ENCODE data around the gene PALD1. TPM values are rescaled to one million over a fixed set of nuclear protein-coding genes. Genes with fewer than 3 reads are reported as not detected.

PALD1 gene
- total and polyA plus RNA-seq, 2 experiments from 2014 or later, result 11.9 to 58.2 TPM

- TF ChIP-seq POLR2AphosphoS5 (IDR thresholded peaks at IDR 0.05; ENCODE audit: low read depth) (no peak), EZH2phosphoT487 (IDR thresholded peaks at IDR 0.05; ENCODE audit: unreplicated experiment) (no peak), ZNF331 (CRISPR knock-in tag; IDR thresholded peaks at IDR 0.05; ENCODE audit: low read depth) (no peak), NANOG (IDR thresholded peaks at IDR 0.05; ENCODE audit: borderline replicate concordance) (no peak), ZNF114 (CRISPR knock-in tag; IDR thresholded peaks at IDR 0.05) (no peak), ETS1 (IDR thresholded peaks at IDR 0.05) (no peak), JUNB (IDR thresholded peaks at IDR 0.05; ENCODE audit: unreplicated experiment) (no peak), EZH2 (IDR thresholded peaks at IDR 0.05; ENCODE audit: low read depth, unreplicated experiment) (no peak), STAT1 (IDR thresholded peaks at IDR 0.05; ENCODE audit: unreplicated experiment) (no peak), CTCF (conservative IDR thresholded peaks at IDR 0.05; ENCODE audit: low read depth in 2 of 2) (no peak)
These were observed 33.8 kb upstream of the PALD1 start (continued) for GRCh38 chr10:70444744-70445143.

GRCh38 chr10:70445718-70446657 lies 32.6 kb upstream of the PALD1 start:
- Histone ChIP-seq H3K36me3 (ENCODE audit: insufficient read depth) (no peaks in the 10 kb centered on the region), H2AFZ (no peak overlapping the region), H3K79me2 (replicated peaks; ENCODE audit: insufficient read depth) (no peaks in the 10 kb centered on the region), H3K27me3 (ENCODE audit: insufficient read depth) (peaks cover 4% of the 10 kb centered on the region), H3F3A (replicated peaks; ENCODE audit: low read depth) (peaks cover 29% of the 10 kb centered on the region), H3K4me3 (no peak overlapping the region), H3K4me1 (ENCODE audit: insufficient read depth) (peaks cover 32% of the 10 kb centered on the region), H3K9me2 (ENCODE audit: insufficient read depth) (no peaks in the 10 kb centered on the region), H3K27ac (ENCODE audit: low read depth) (0 out of 2 replicates have a peak overlapping the region, but pooled peaks have one; percentile 3), H3K4me2 (peak overlapping the region; percentile 40), H4K20me1 (replicated peaks; ENCODE audit: insufficient read depth) (no peaks in the 10 kb centered on the region)
- Mint-ChIP-seq H3K36me3 (ENCODE audit: low read depth) (no peaks in the 10 kb centered on the region; the same call in 2 of the 3 replicates), H3K4me3 (no peak overlapping the region), H3K27ac (no peak overlapping the region), H3K27me3 (ENCODE audit: insufficient read depth, low read depth, poor library complexity) (peaks cover 22% of the 10 kb centered on the region), H3K4me1 (peaks cover 43% of the 10 kb centered on the region), H3K9me3 (no peaks in the 10 kb centered on the region; the same call in 2 of the 3 replicates)
- DNase-seq (ENCODE audit: low spot score), result peak; percentile 65
- no peak for ATAC-seq
- TF ChIP-seq REST (IDR thresholded peaks at IDR 0.05; ENCODE audit: unreplicated experiment) (no peak), EZH2phosphoT487 (IDR thresholded peaks at IDR 0.05; ENCODE audit: unreplicated experiment) (no peak), ETS1 (IDR thresholded peaks at IDR 0.05) (no peak), STAT1 (IDR thresholded peaks at IDR 0.05; ENCODE audit: unreplicated experiment) (no peak), NANOG (IDR thresholded peaks at IDR 0.05; ENCODE audit: borderline replicate concordance) (no peak), ZNF114 (CRISPR knock-in tag; IDR thresholded peaks at IDR 0.05) (no peak)
